ENCODE data around the gene SEZ6.

Gene SEZ6

DNA sequence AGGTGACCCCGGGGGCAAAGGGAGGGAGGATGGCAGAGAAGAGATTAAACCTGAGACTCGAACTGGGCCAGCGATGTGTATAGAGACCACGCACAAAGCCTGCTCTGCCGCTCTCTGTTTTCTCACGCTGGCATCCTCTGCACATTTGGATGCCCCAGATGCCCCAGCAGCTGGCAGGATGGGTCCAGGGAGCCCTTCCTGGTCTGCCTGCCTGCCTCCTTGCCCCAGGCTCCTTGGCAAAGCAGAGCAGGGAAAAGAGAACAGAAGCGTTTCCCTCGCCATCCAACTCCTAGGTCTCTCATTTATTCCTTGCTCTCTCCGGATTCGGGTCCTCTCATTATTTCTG is 31.9 kb upstream of the SEZ6 start:
- no peak for DNase-seq

DNA sequence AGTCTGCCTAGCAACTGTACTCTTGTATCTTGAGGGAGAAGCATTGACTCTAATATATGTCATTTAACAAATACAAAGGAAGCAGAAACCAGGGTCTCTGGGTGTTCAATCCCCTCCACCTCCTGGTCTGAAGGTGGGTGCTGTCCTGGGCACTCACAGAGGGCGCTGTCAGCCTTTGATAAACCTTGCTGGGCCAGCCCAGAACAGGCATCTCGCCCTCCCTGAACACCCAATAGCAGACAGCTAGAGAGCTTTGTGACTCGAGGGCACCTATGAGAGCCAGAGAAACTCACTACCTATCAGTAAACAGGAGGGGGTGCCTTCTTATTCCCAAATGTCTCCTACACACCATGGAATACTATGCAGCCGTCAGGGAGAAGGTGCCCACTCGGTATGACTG is 30.8 kb upstream of the SEZ6 start:
- DNase-seq, result no peak

DNA sequence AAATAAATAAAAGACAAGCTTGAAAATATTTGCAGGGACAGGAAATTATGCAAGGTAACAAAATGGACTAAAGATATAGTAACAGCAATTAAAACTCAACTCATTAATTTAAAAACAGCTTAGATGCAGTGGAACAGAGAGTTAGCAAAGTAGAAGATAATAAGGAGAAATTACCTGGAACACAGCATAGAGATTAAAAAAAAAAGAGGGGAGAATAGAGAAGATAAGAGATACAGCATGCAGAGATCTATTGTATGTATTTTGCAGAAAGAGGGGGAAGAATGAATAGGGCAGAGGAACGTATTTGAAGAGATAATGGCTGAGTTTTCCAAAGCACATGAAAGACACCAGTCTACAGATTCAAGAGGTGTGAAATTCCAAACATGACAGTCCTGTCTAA is 28.7 kb upstream of the SEZ6 start:
- DNase-seq, result no peak

- DNase-seq, result no peak
Measured at GRCh38 chr17:29032857-29033197, 27.0 kb upstream of the SEZ6 start.

DNA sequence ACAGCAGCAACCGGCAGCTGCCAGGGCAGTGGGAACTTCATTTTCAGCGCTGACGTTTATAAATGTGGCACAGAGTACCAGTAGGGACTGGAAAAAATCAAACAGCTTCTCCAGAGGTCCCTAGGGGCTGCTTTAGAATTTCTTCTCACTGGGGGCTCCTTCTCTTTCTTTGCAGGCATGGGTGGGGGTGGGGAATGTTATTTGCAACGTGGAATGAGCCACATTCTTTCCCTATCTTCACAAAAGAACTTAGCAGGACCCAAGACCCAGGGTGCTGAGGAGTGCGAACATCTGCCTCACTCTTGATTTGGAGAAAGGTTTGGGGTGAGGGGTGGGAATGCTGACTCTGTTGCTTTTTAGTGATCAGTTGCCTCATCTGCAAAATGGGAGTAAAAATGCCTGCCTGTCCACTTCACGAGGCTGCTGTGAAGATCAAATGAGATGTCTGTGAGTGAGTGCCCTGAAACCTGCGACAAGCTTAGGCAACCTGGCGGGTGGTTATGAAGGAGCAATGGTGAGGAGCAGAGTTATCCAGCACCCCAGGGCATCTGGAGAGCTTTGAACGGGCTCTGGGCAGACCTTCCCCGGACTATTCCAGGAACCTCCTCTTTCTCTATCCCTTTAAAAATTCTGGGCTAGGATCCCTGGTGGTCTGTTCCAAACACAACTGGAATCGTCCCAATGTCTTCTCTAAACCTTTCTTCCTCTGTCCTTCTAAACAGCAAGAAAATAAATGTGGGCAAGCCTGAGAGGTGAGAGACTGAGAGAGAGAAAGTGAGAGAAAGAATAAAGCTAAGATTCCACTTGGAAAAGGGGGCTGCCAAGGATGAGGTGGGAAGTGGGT is 26.4 kb upstream of the SEZ6 start:
- no peak for DNase-seq

DNA sequence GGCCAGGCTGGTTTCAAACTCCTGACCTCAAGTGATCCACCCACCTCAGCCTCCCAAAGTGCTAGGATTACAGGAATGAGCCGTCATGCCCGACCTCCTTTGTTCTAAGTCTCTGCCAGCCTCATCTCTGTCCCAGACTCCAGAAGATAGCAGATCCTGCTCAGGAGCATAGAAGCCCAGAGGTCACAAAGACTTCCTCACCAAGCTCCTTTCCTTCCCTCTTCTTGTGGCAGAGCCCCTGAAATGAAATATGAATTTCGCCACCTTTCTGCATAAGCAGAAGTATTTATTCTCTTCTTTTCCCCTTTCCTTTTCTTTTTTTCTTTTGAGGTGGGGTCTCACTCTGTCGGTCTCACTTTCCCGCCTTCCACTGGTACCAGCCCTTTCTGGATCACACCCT is 25.7 kb upstream of the SEZ6 start:
- no peak for DNase-seq

DNA sequence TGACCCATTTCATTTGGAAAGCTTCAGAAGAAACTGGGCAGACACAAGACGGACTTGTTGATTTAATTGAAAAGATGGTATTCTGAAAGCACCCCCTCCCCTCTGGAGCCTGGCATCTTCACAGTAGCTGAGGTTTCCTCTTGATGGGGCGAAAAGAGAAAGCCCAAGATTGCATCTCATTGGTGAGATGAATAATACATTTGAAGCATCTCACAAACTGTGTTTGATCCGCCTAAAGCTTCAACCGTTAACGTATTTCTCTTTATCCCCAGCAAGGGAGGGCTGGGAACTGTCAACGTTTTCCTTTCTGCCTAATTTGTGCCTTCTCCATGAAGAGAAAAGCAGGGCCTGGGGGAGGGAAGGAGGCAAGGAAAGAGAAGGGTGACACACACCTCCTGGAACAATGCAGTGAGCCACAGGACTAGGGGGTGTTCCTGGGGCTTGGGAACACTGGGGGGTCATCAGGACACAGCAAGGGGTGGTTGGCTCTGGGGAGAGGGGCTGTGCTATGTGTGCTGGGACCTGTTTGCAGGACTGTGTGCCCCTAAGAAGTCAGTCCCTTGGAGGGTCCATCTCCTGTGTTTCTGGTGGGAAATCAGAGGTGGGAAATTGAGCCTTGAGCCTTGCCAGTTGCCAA is 18.6 kb upstream of the SEZ6 start:
- DNase-seq, result no peak

DNA sequence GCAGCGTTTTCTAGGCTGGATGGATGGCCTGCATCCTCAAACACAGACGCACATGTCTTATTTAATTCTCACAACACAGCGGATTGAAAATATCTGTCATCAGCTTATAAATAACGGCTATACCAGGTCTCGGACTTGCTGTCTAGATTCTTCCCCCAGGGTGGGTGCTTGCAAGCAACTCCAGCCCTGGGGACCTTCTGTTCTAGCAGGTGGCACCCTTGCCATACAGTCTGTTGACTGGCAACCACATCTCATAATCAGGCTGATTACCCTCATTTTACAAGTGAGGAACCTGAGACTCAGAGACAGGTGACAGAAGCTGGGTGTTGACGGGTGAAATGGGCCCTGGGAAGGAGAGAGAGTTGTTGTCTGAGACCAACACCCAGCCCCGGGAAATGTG is 16.2 kb upstream of the SEZ6 start:
- DNase-seq, result no peak

GRCh38 chr17:29021226-29021625 is 15.4 kb upstream of the SEZ6 start:
- no peak for DNase-seq

DNA sequence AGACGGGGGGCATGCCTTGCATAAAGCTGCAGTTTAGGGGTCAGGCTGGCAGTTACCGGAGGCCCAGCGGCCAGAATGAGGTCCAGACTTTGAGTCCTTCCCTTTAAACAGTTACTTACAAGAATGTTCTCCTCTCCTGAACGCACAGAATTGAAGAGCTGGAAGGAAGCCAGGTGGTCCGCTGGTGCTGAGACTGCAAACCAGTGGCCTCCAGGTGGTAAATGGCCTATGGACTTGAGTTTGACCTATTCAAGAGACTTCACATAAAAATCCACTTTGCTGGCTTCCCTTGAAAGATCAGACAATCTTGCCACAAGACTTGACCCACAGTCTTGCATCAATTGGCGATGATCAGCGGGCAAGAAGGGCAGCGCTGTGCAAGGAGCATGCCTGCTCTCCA is 14.7 kb upstream of the SEZ6 start:
- DNase-seq, result no peak

DNA sequence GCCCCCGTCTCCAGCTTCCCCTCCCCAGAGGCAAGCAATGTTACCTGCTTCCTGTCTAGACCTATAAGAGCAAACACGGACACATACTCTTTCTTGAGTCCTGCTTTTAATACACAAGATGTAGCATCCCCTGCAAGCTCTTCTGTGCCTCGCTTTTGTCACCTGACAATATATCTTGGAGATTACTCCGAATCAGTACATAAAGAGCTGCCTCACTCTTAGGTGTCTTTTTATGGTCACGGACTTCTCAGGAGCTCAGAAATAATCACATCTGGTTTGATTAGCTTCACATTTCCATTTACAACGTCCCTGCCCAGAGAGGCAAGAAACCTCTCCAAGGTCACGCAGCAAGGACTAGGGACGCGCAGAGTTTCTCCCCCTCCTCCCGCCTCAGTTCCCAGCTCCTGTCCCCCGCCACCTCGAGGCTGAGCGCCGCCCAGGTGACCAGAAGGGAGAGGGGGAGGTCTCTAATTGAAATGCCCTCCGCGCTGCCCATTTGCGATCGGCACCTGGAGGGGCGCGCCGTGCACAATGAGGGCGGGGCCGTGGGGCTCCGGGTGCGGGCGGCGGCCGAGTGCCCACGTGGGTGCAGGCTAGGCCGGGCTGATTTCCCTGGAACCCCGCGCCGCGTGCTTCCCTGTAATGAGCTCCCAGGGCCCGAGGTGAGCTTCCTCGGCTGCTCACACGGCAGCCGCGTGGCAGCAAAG is 13.8 kb upstream of the SEZ6 start:
- no peak for DNase-seq

DNA sequence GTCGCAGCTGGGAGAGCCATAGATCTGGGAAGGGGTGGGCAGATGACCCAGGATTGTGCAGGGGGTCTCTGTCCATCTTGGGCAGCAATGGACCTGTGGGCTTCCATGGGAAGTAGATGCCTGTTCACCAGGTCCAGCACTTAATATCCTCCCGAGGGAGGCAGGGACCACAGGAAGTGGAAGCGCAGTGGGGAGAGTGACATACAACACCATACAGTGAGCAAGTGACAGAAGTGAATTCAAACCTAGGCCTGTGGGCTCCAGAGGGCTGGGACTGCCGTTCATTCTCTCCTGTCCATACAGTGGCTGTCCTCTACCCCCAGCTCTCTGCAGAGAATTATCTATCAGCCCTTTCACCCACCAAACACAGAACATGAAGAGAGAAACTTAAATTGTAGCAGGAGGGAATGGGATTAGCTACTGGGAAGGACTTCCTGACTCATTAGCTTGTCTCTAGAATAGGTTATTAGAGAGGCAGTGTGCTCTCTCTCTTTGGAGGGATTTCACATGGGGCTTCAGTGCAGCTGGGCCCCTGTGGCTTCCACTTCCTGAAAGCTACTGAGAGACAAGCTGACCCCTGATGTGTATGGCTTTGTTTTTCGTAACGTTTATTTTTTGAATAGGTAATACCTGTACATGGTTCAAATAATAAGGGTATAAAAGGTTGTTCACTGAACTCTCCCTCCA is 13.1 kb upstream of the SEZ6 start:
- DNase-seq, result no peak

GRCh38 chr17:29016345-29017210 is 10.7 kb upstream of the SEZ6 start:
- no peak for DNase-seq

- no peak for DNase-seq
Measured at GRCh38 chr17:29014716-29015115, 8.9 kb upstream of the SEZ6 start.

GRCh38 chr17:29012535-29012934 is 6.7 kb upstream of the SEZ6 start:
- no peak for DNase-seq

GRCh38 chr17:29010586-29010985 is 4.8 kb upstream of the SEZ6 start:
- DNase-seq, result no peak

GRCh38 chr17:29010129-29010528 is 4.3 kb upstream of the SEZ6 start:
- DNase-seq, result no peak

DNA sequence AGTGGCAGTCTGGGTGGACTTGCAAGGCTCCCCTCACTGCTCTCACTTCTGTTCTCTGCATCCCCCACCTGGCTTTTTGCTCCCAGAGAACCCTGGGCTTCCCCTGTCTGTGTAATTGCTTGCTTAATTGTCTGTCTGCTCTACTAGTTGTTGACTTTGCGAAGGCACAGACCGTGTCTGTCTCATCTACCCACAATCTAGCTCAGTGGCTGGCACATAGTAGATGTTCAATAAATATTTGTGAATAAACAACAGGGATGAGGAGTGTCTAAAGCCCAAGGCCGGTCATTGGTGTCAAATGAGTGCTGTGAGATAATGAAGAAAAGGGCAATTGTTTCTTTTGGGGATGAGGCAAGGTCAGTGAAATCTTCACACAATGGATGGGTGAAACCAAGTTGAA is 2.8 kb upstream of the SEZ6 start:
- DNase-seq, result no peak

GRCh38 chr17:29007860-29008455 is 2.1 kb upstream of the SEZ6 start:
- no peak for DNase-seq

DNA sequence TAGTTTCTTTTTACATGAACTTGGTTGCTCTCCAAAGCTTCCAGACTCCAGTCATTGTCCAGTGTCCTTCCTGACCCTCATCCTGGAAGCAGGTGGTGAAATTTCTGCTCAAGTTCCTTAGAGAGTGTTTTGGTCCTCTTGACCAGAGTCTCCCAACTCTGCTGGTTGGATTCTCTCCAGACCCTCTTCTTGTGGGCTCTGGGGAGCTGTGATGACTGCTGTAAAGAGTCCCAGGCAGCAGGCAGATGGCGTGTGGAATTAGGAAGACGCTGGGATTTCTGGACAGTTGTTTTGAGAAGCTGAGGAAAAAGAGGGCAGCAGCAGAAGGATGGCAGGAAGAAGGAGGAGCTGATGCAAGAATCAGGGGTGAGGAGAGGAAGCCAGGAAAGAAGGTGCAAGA is 1.6 kb upstream of the SEZ6 start:
- DNase-seq, result no peak

DNA sequence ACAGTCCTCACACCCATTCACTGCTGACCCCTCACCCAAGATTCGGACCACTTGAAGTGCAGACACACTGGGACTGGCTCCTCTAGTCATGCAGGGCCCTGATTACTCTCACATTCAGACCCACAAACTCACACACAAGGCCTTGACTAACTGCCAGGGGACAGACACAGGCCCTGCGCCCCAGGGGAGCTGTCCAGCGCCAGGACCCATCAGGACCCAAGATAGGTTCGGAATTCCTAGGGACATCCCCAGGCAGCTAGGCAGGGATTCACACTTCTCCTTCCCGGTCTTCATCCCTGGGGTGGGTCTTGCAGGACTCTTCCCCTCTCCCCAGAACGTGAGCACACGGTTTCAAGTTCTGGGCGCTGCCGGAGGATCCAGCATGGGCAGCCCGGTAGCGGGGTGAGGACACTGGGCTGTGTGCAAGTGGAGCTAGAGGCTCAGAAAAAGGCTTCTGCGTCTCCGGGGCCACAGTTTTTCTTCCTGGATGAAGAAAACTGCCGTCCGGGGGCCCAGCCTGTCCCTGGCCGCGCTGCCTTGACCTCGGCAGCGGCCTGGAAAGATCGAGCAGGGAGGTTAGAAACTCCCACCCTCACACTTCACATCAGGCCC is 1.6 kb downstream of the SEZ6 start:
- DNase-seq, result no peak

- no peak for DNase-seq
Measured at GRCh38 chr17:29003289-29003688, 2.5 kb downstream of the SEZ6 start.

All from effector CD4-positive, alpha-beta T cell (primary cell).